H1 (cell line): ENCODE results near the gene SPATS1. TPM values are rescaled to one million over a fixed set of nuclear protein-coding genes. Genes with fewer than 3 reads are reported as not detected.

Experiments
- CTCF ChIA-PET: fragments of 300-600 bp; sonication (Branson Sonifier 250); formaldehyde crosslinking; loops from one replicate; lab custom pipeline; 2021; ENCODE audit not compliant: partially characterized antibody; lab: Charles Lee
- POLR2A ChIA-PET: fragments of 300-600 bp; sonication (Branson Sonifier 250); formaldehyde crosslinking; loops from one replicate; lab custom pipeline; 2021; ENCODE audit warnings: inconsistent platforms; ENCODE audit not compliant: partially characterized antibody; lab: Charles Lee
- DNase-seq, 2 experiments: peaks; one replicate each; pipeline versions ENCODE4 v3.0.0 to v3.0.0-alpha.2; 2010 to 2022; ENCODE audit warnings: low spot score in 2 of 2, low read depth in 1 of 2, mixed read lengths in 1 of 2
- FAIRE-seq: peaks from 2 replicates; lab custom pipeline; 2011; peaks lifted over from hg19 to GRCh38; lab: Jason Lieb, UNC
- H2AFZ ChIP-seq: 2 replicates; pipeline ENCODE4 v1.8.1; 2012; ENCODE audit warnings: low read length, inconsistent platforms
- H2AK5ac ChIP-seq: 2 replicates; pipeline ENCODE4 v1.6.1; 2013; ENCODE audit warnings: low read depth, low read length
- H2BK120ac ChIP-seq: replicated peaks from 2 replicates; pipeline ENCODE3; 2013; ENCODE audit warnings: low read depth, low read length, inconsistent platforms
- H2BK12ac ChIP-seq: 2 replicates; pipeline ENCODE4 v1.6.1; 2013; ENCODE audit warnings: low read depth, low read length
- H2BK15ac ChIP-seq: 2 replicates; pipeline ENCODE4 v1.6.1; 2013; ENCODE audit warnings: low read length
- H2BK20ac ChIP-seq: 2 replicates; pipeline ENCODE4 v1.6.1; 2013; ENCODE audit warnings: low read length
- H2BK5ac ChIP-seq: 2 replicates; pipeline ENCODE4 v1.6.1; 2013; ENCODE audit warnings: low read depth, low read length
- H3K14ac ChIP-seq: 2 replicates; pipeline ENCODE4 v1.6.1; 2013; ENCODE audit warnings: inconsistent platforms; ENCODE audit not compliant: insufficient read length
- H3K18ac ChIP-seq: 2 replicates; pipeline ENCODE4 v1.6.1; 2013; ENCODE audit warnings: low read length; ENCODE audit errors: extremely low read depth
- H3K23ac ChIP-seq: 2 replicates; pipeline ENCODE4 v1.6.1; 2013; ENCODE audit warnings: inconsistent platforms; ENCODE audit not compliant: insufficient read length
- H3K23me2 ChIP-seq: 2 replicates; pipeline ENCODE4 v1.6.1; 2013; ENCODE audit warnings: low read depth, low read length
- H3K27ac ChIP-seq: 2 replicates; pipeline ENCODE4 v1.6.1; 2011; ENCODE audit warnings: low read depth, low read length, inconsistent platforms
- H3K27me3 ChIP-seq, 4 experiments: replicated peaks in 1 of 4; 1 replicate in 1 of 4; 2 replicates in 3 of 4; pipeline versions ENCODE4 v1.6.1 to v1.8.1; 2011 to 2013; ENCODE audit warnings: low read length in 3 of 4, mild to moderate bottlenecking in 3 of 4, inconsistent platforms in 2 of 4, mixed read lengths in 2 of 4, moderate library complexity in 1 of 4; ENCODE audit not compliant: control insufficient read depth in 3 of 4, insufficient read depth in 3 of 4; ENCODE audit errors: extremely low read depth in 1 of 4
- H3K36me3 ChIP-seq, 4 experiments: 2 replicates each; pipeline versions ENCODE4 v1.6.1 to v1.8.1; 2011 to 2013; ENCODE audit warnings: mild to moderate bottlenecking in 4 of 4, low read length in 3 of 4, moderate library complexity in 2 of 4, control low read depth in 1 of 4, inconsistent platforms in 1 of 4; ENCODE audit not compliant: insufficient read depth in 4 of 4, control insufficient read depth in 2 of 4
- H3K4ac ChIP-seq: replicated peaks from 2 replicates; pipeline ENCODE3; 2013; ENCODE audit warnings: low read length, low read depth, mixed read lengths, inconsistent platforms; ENCODE audit not compliant: insufficient read length
- H3K4me1 ChIP-seq, 4 experiments: replicated peaks in 1 of 4; 1 replicate in 1 of 4; 2 replicates in 3 of 4; pipeline versions ENCODE4 v1.6.1 to v1.8.1; 2011 to 2013; ENCODE audit warnings: low read length in 3 of 4, inconsistent platforms in 2 of 4, mixed read lengths in 1 of 4; ENCODE audit not compliant: insufficient read depth in 4 of 4, control insufficient read depth in 3 of 4
- H3K4me2 ChIP-seq, 2 experiments: 2 replicates each; pipeline versions ENCODE4 v1.6.1 to v1.8.1; 2011 to 2013; ENCODE audit warnings: low read depth in 2 of 2, low read length in 2 of 2, control low read depth in 1 of 2, inconsistent platforms in 1 of 2, mild to moderate bottlenecking in 1 of 2; ENCODE audit not compliant: insufficient read depth in 1 of 2
- H3K4me3 ChIP-seq, 4 experiments: fragments of 200-600, 300-600 bp in 1 of 4; sonication (generic), shearing (Covaris generic), sonication (Bioruptor Twin) in 1 of 4; 2 replicates each; pipeline versions ENCODE4 v1.5.1 to v1.8.1; 2011 to 2016; ENCODE audit warnings: low read length in 4 of 4, low read depth in 3 of 4, control low read depth in 2 of 4, inconsistent platforms in 2 of 4, mild to moderate bottlenecking in 2 of 4, mixed read lengths in 1 of 4, moderate library complexity in 1 of 4; ENCODE audit not compliant: insufficient read depth in 2 of 4; ENCODE audit errors: extremely low read depth in 1 of 4
- H3K56ac ChIP-seq: replicated peaks from 2 replicates; pipeline ENCODE3; 2013; ENCODE audit warnings: low read depth, mild to moderate bottlenecking, mixed read lengths, low read length, inconsistent platforms; ENCODE audit not compliant: insufficient read length
- H3K79me1 ChIP-seq: 2 replicates; pipeline ENCODE4 v1.6.1; 2013; ENCODE audit warnings: low read depth, low read length, control low read depth
- H3K79me2 ChIP-seq, 2 experiments: 2 replicates each; pipeline versions ENCODE4 v1.6.1 to v1.8.1; 2012 to 2013; ENCODE audit warnings: low read length in 2 of 2, mild to moderate bottlenecking in 2 of 2, inconsistent platforms in 1 of 2; ENCODE audit not compliant: insufficient read depth in 2 of 2, control insufficient read depth in 1 of 2
- H3K9ac ChIP-seq, 4 experiments: replicated peaks in 1 of 4; 1 replicate in 1 of 4; 2 replicates in 3 of 4; pipeline versions ENCODE4 v1.6.1 to v1.8.1; 2011 to 2013; ENCODE audit warnings: low read depth in 3 of 4, low read length in 3 of 4, control low read depth in 2 of 4, mild to moderate bottlenecking in 2 of 4, moderate library complexity in 2 of 4, inconsistent platforms in 1 of 4; ENCODE audit errors: extremely low read depth in 1 of 4
- H3K9me3 ChIP-seq, 2 experiments: 2 replicates each; pipeline versions ENCODE4 v1.6.1 to v1.8.1; 2012 to 2013; ENCODE audit warnings: mild to moderate bottlenecking in 2 of 2, moderate library complexity in 2 of 2, control low read depth in 1 of 2, inconsistent platforms in 1 of 2, low read depth in 1 of 2, low read length in 1 of 2, mixed read lengths in 1 of 2; ENCODE audit not compliant: insufficient read depth in 2 of 2
- H4K20me1 ChIP-seq, 2 experiments: replicated peaks in 1 of 2; 2 replicates each; pipeline versions ENCODE3 to v1.8.1; 2011 to 2013; ENCODE audit warnings: inconsistent platforms in 2 of 2, low read length in 2 of 2, mild to moderate bottlenecking in 1 of 2; ENCODE audit not compliant: insufficient read depth in 2 of 2, control insufficient read depth in 1 of 2
- H4K5ac ChIP-seq: 2 replicates; pipeline ENCODE4 v1.6.1; 2013; ENCODE audit warnings: low read length, low read depth, mixed read lengths, inconsistent platforms; ENCODE audit not compliant: insufficient read length
- H4K8ac ChIP-seq: 2 replicates; pipeline ENCODE4 v1.8.0; 2013; ENCODE audit warnings: mild to moderate bottlenecking, moderate library complexity, low read length, inconsistent platforms; ENCODE audit not compliant: insufficient read depth; ENCODE audit errors: extremely low read depth
- H4K91ac ChIP-seq: replicated peaks from 2 replicates; pipeline ENCODE3; 2013; ENCODE audit warnings: low read length, mixed read lengths, inconsistent platforms; ENCODE audit not compliant: insufficient read length
- CEBPB ChIP-seq: IDR thresholded peaks from 2 replicates; pipeline ENCODE4 v1.6.1; 2012; ENCODE audit warnings: low read depth, low read length
- CHD1 ChIP-seq: IDR thresholded peaks from 2 replicates; pipeline ENCODE4 v1.6.1; 2012; ENCODE audit warnings: low read depth, low read length, improper control_type of control experiment
- JUND ChIP-seq: IDR thresholded peaks from 2 replicates; pipeline ENCODE4 v1.6.1; 2011; ENCODE audit warnings: mild to moderate bottlenecking, improper control_type of control experiment, low read length
- KDM1A ChIP-seq: fragments of 200-600, 300-600 bp; sonication (generic); IDR thresholded peaks from 2 replicates; pipeline ENCODE4 v1.7.1; 2016; ENCODE audit warnings: mild to moderate bottlenecking, low read length, borderline replicate concordance
- NRF1 ChIP-seq: IDR thresholded peaks from 2 replicates; pipeline ENCODE4 v1.6.1; 2011; ENCODE audit warnings: mild to moderate bottlenecking, low read depth, low read length, improper control_type of control experiment
- SIN3A ChIP-seq, 2 experiments: IDR thresholded peaks in 1 of 2; conservative IDR thresholded peaks in 1 of 2; 2 replicates each; pipeline ENCODE4 v1.6.1; 2011 to 2012; ENCODE audit warnings: low read length in 2 of 2, improper control_type of control experiment in 1 of 2, low read depth in 1 of 2, mild to moderate bottlenecking in 1 of 2
- SIRT6 ChIP-seq: IDR thresholded peaks from one replicate; pipeline ENCODE4 v1.7.1; 2012; ENCODE audit warnings: low read length, inconsistent platforms
- WGBS, 2 experiments: shearing (Covaris generic) in 1 of 2; methylation state at CpG; one replicate each; pipeline versions ENCODE4 v1.1.6 to v1.1.7; 2013 to 2015; ENCODE audit warnings: low lambda C conversion rate in 2 of 2, mixed read lengths in 2 of 2, inconsistent platforms in 1 of 2, low coverage in 1 of 2, missing lambda C conversion rate in 1 of 2; ENCODE audit not compliant: insufficient replicate concordance in 2 of 2, insufficient coverage in 1 of 2, insufficient read length in 1 of 2; ENCODE audit errors: extremely low coverage in 1 of 2, missing lambda C conversion rate in 1 of 2; 5-methylcytosine and 5-hydroxymethylcytosine counted together
- polyA plus RNA-seq, 7 experiments: library from polyadenylated mRNA; depleted of rRNA in 3 of 7; stranded (reverse) in 5 of 7; unstranded in 2 of 7; fragments of >200 nt in 5 of 7; fragments of 200-250 nt in 2 of 7; gene quantifications; 1 replicate in 5 of 7; 2 replicates in 1 of 7; 4 replicates in 1 of 7; pipeline versions ENCODE4 v1.2.1 to v1.2.3, GENCODE V29; 2011 to 2013; ENCODE audit warnings: missing spikeins in 2 of 7, mixed read lengths in 2 of 7
- total RNA-seq: library from RNA; stranded (reverse); fragmentation: NEBNext Ultra II Directional; extraction: Animal tissue kit (Norgen Biotek cat#: 25700); gene quantifications from 2 replicates; pipeline ENCODE4 v1.2.1, GENCODE V29; 2021

Gene SPATS1
- total and polyA plus RNA-seq, 2 of the 8 experiments (the other 6 are each of a cell fraction or from before 2014, with no cell fraction given): not detected

DNA sequence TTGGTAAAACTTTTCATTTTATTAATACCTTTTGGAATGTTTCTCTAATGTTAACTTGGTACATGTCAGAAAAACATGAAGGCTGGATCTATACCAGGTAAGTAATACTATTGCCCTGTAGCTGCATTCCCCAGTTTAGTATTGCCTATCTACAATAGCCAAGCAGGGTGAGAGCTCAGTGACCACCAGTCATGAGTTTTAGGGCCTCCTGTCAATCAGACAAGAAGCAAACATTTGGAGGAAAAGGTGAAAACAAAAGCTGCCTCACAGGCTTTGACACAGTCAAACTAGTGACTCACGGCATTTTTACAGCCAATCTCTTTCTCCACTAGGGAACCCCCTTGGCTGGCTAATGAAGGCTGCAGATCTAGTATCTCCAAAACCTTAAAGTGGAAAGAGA is 35.5 kb downstream of the SPATS1 start:
- ChIA-PET CTCF (no interaction called here), POLR2A (no interaction called here)
- Histone ChIP-seq H4K5ac (no peak overlapping the region), H3K9ac (no peak overlapping the region), H2BK15ac (no peak overlapping the region), H4K8ac (no peak overlapping the region), H3K56ac (no peak overlapping the region), H2BK12ac (no peak overlapping the region), H3K79me1 (no peaks in the 10 kb centered on the region), H3K14ac (no peak overlapping the region), H3K23me2 (no peaks in the 10 kb centered on the region), H3K9me3 (no peaks in the 10 kb centered on the region), H3K36me3 (no peaks in the 10 kb centered on the region), H3K27ac (no peak overlapping the region), H3K18ac (no peak overlapping the region), H2BK5ac (no peak overlapping the region), H3K4ac (no peak overlapping the region), H4K20me1 (no peaks in the 10 kb centered on the region), H3K4me3 (no peak overlapping the region), H2BK120ac (no peak overlapping the region), H4K91ac (no peak overlapping the region), H2AFZ (no peak overlapping the region), H3K23ac (no peak overlapping the region), H3K4me1 (no peaks in the 10 kb centered on the region), H2AK5ac (no peak overlapping the region), H3K4me2 (no peak overlapping the region), H3K79me2 (no peaks in the 10 kb centered on the region), H3K27me3 (no peaks in the 10 kb centered on the region), H2BK20ac (no peak overlapping the region)
- FAIRE-seq: no peak
- 91% methylated on average over 1 of the region's 1 CpG; no CpG with 5 or more reads in 1 of the 2 experiments for WGBS, 2 experiments
- TF ChIP-seq SIRT6: no peak
- no peak for TF ChIP-seq KDM1A
- TF ChIP-seq CHD1: no peak
- TF ChIP-seq JUND: no peak
- no peak for TF ChIP-seq NRF1
- TF ChIP-seq SIN3A (conservative IDR thresholded peaks at IDR 0.05 in 1 of 2, IDR thresholded peaks at IDR 0.05 in 1 of 2; ENCODE audit: low read depth in 1 of 2, low read length in 2 of 2): no peak
- no peak for TF ChIP-seq CEBPB
- no peak for DNase-seq
